Neural cell (in vitro differentiated cells): ENCODE measurements around the gene PAIP2.

Experiments
- EZH2 ChIP-seq: fragments of 200-600, 300-800 bp; shearing (Covaris generic), sonication (generic); IDR thresholded peaks from 2 replicates; pipeline ENCODE4 v1.6.1; 2014; ENCODE audit warnings: antibody characterized with exemption, low read length, borderline replicate concordance, mild to moderate bottlenecking; ENCODE audit not compliant: insufficient read depth, poor library complexity, severe bottlenecking
- MXI1 ChIP-seq: fragments of 450-650 bp; conservative IDR thresholded peaks from 2 replicates; pipeline ENCODE4 v1.6.1; 2014; ENCODE audit warnings: antibody characterized with exemption, mild to moderate bottlenecking; ENCODE audit not compliant: poor library complexity, severe bottlenecking
- TF ChIP-seq, protein P1 (sequence below): fragments of 450-650 bp; IDR thresholded peaks from 2 replicates; pipeline ENCODE4 v1.5.1; 2014; ENCODE audit warnings: antibody characterized with exemption, mild to moderate bottlenecking, moderate library complexity; ENCODE audit not compliant: poor library complexity, severe bottlenecking

DNA sequence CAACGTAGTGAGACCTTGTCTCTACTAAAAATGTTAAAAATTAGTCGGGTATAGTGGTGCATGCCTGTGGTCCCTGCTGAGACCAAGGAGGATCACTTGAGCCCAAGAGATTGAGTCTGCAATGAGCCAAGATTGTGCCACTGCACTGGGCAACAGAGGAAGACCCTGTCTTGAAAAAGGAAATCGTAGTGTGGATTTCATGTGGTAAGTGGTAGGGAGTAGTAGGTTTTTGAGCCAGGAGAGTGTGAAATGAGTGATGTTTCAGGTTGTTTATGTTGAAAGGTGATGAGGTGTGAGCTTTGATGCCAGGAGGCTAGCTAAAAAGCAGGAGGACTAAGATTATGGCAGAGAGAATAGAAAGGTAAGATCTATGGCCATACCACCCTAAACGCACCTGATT lies 42.2 kb upstream of the PAIP2 start:
- TF ChIP-seq MXI1 (no peak), EZH2 (no peak)
- TF ChIP-seq, protein P1, sequence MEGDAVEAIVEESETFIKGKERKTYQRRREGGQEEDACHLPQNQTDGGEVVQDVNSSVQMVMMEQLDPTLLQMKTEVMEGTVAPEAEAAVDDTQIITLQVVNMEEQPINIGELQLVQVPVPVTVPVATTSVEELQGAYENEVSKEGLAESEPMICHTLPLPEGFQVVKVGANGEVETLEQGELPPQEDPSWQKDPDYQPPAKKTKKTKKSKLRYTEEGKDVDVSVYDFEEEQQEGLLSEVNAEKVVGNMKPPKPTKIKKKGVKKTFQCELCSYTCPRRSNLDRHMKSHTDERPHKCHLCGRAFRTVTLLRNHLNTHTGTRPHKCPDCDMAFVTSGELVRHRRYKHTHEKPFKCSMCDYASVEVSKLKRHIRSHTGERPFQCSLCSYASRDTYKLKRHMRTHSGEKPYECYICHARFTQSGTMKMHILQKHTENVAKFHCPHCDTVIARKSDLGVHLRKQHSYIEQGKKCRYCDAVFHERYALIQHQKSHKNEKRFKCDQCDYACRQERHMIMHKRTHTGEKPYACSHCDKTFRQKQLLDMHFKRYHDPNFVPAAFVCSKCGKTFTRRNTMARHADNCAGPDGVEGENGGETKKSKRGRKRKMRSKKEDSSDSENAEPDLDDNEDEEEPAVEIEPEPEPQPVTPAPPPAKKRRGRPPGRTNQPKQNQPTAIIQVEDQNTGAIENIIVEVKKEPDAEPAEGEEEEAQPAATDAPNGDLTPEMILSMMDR, result no peak
